ENCODE results near the gene TRPV3.

The TRPV3 gene

DNA sequence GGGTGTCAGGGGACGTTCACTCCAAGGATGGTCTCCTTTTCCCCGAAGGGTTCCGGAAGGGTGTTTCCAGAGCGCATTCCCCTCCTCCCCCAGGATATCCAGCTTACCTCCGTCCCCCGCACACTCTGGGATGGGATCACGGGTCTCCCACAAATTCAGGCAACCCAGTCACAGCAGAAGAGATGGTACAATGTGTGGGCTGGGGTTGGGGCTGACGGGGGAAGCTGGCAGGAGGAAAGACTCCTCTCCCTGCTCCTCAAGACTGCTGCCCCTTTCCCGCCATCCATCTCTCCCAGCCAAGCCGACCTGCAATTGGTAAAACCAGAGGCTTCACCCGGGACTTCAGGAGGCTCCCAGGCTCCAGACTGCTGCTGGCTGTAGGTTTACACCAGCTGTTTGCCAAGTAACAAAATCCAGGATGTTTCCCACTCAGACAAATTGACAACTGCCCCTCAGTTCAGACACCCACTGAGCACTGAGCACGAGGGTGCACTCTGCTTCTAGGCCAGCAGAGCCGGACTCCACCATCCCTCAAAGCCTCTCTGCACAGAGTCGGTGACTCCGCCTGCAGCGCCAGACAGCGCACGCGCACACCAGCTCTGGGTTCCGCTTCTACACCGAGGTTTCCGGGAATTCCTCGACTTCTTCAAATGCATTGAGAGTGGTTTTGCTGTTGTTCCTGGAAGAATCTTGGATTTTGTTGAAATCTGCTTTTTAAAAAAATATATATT, 44.1 kb downstream of the TRPV3 start:
- Histone ChIP-seq H3K27ac (ENCODE audit: extremely low read depth, low read depth, low read length) (no peak overlapping the region), H3K4me3 (ENCODE audit: low read depth, low read length) (no peak overlapping the region), H3K4me1 (ENCODE audit: control insufficient read depth, insufficient read depth, low read length) (no peaks in the 10 kb centered on the region), H3K36me3 (ENCODE audit: control insufficient read depth in 2 of 2, insufficient read depth in 1 of 2, low read length in 2 of 2) (no peaks in the 10 kb centered on the region), H3K9me3 (ENCODE audit: control insufficient read depth, insufficient read depth, low read depth, low read length) (no peaks in the 10 kb centered on the region; the same call in 1 of the 2 replicates)
- TF ChIP-seq YY2 (tag by site-specific recombination; IDR thresholded peaks at IDR 0.05) (no peak), ZNF211 (tag by site-specific recombination; IDR thresholded peaks at IDR 0.05; ENCODE audit: low read depth) (no peak), ZNF610 (tag by site-specific recombination; IDR thresholded peaks at IDR 0.05; ENCODE audit: borderline replicate concordance) (no peak), ZNF311 (tag by site-specific recombination; IDR thresholded peaks at IDR 0.05; ENCODE audit: borderline replicate concordance) (no peak), YY1 (tag by site-specific recombination; IDR thresholded peaks at IDR 0.05) (no peak), ZSCAN16 (tag by site-specific recombination; IDR thresholded peaks at IDR 0.05) (no peak), ZNF280C (tag by site-specific recombination; IDR thresholded peaks at IDR 0.05) (no peak), MZF1 (tag by site-specific recombination; IDR thresholded peaks at IDR 0.05; ENCODE audit: borderline replicate concordance) (no peak), SP7 (tag by site-specific recombination; IDR thresholded peaks at IDR 0.05) (no peak)
- TF ChIP-seq, protein P1, sequence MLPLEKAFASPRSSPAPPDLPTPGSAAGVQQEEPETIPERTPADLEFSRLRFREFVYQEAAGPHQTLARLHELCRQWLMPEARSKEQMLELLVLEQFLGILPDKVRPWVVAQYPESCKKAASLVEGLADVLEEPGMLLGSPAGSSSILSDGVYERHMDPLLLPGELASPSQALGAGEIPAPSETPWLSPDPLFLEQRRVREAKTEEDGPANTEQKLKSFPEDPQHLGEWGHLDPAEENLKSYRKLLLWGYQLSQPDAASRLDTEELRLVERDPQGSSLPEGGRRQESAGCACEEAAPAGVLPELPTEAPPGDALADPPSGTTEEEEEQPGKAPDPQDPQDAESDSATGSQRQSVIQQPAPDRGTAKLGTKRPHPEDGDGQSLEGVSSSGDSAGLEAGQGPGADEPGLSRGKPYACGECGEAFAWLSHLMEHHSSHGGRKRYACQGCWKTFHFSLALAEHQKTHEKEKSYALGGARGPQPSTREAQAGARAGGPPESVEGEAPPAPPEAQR (tag by site-specific recombination; IDR thresholded peaks at IDR 0.05) = no peak
- CTCF ChIA-PET = interaction anchor here (0.6 kb wide), 1 partner anchor 75 kb away, joined by 3 read pairs; no protein-coding TSS in a partner anchor
- POLR2A ChIA-PET = no interaction called here

GRCh38 chr17:3512505-3513171, 45.0 kb downstream of the TRPV3 start:
- Histone ChIP-seq H3K4me3 (ENCODE audit: low read depth, low read length) (no peak overlapping the region), H3K4me1 (ENCODE audit: control insufficient read depth, insufficient read depth, low read length) (no peaks in the 10 kb centered on the region), H3K27ac (ENCODE audit: extremely low read depth, low read depth, low read length) (no peak overlapping the region), H3K9me3 (ENCODE audit: control insufficient read depth, insufficient read depth, low read depth, low read length) (no peaks in the 10 kb centered on the region; the same call in 1 of the 2 replicates), H3K36me3 (ENCODE audit: control insufficient read depth in 2 of 2, insufficient read depth in 1 of 2, low read length in 2 of 2) (no peaks in the 10 kb centered on the region)
- POLR2A ChIA-PET = no interaction called here
- CTCF ChIA-PET = interaction anchor here (0.6 kb wide), 1 partner anchor 76 kb away, joined by 3 read pairs; no protein-coding TSS in a partner anchor
- TF ChIP-seq ZNF555 (tag by site-specific recombination; conservative IDR thresholded peaks at IDR 0.05) (no peak), ZNF214 (tag by site-specific recombination; IDR thresholded peaks at IDR 0.05; ENCODE audit: borderline replicate concordance) (no peak), SCRT1 (tag by site-specific recombination; IDR thresholded peaks at IDR 0.05; ENCODE audit: borderline replicate concordance) (no peak), ZNF202 (tag by site-specific recombination; IDR thresholded peaks at IDR 0.05; ENCODE audit: borderline replicate concordance) (no peak), MYNN (tag by site-specific recombination; IDR thresholded peaks at IDR 0.05; ENCODE audit: borderline replicate concordance) (no peak), ZNF560 (tag by site-specific recombination; IDR thresholded peaks at IDR 0.05; ENCODE audit: borderline replicate concordance) (no peak), ZNF624 (tag by site-specific recombination; IDR thresholded peaks at IDR 0.05) (no peak), ZNF280D (tag by site-specific recombination; IDR thresholded peaks at IDR 0.05) (no peak), ZNF394 (tag by site-specific recombination; IDR thresholded peaks at IDR 0.05; ENCODE audit: borderline replicate concordance) (no peak), ZNF843 (tag by site-specific recombination; IDR thresholded peaks at IDR 0.05) (no peak), ZNF146 (tag by site-specific recombination; IDR thresholded peaks at IDR 0.05) (no peak), ZNF423 (tag by site-specific recombination; IDR thresholded peaks at IDR 0.05) (no peak)
- TF ChIP-seq, protein P2, sequence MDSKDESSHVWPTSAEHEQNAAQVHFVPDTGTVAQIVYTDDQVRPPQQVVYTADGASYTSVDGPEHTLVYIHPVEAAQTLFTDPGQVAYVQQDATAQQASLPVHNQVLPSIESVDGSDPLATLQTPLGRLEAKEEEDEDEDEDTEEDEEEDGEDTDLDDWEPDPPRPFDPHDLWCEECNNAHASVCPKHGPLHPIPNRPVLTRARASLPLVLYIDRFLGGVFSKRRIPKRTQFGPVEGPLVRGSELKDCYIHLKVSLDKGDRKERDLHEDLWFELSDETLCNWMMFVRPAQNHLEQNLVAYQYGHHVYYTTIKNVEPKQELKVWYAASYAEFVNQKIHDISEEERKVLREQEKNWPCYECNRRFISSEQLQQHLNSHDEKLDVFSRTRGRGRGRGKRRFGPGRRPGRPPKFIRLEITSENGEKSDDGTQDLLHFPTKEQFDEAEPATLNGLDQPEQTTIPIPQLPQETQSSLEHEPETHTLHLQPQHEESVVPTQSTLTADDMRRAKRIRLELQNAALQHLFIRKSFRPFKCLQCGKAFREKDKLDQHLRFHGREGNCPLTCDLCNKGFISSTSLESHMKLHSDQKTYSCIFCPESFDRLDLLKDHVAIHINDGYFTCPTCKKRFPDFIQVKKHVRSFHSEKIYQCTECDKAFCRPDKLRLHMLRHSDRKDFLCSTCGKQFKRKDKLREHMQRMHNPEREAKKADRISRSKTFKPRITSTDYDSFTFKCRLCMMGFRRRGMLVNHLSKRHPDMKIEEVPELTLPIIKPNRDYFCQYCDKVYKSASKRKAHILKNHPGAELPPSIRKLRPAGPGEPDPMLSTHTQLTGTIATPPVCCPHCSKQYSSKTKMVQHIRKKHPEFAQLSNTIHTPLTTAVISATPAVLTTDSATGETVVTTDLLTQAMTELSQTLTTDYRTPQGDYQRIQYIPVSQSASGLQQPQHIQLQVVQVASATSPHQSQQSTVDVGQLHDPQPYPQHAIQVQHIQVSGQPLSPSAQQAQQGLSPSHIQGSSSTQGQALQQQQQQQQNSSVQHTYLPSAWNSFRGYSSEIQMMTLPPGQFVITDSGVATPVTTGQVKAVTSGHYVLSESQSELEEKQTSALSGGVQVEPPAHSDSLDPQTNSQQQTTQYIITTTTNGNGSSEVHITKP (tag by site-specific recombination; IDR thresholded peaks at IDR 0.05) = no peak

Measured in HEK293 (cell line).